Keratinocyte (primary cell): ENCODE data around the gene GJD2.

ENCODE experiments used
- CTCF ChIP-seq, 3 experiments: IDR thresholded peaks in 1 of 3; conservative IDR thresholded peaks in 1 of 3; optimal IDR thresholded peaks in 1 of 3; 2 replicates in 2 of 3; 3 replicates in 1 of 3; pipeline versions ENCODE3 to v1.5.1; 2011; ENCODE audit warnings: low read length in 3 of 3, mild to moderate bottlenecking in 3 of 3, moderate library complexity in 2 of 3, control low read depth in 1 of 3, inconsistent platforms in 1 of 3; ENCODE audit not compliant: insufficient read depth in 2 of 3; ENCODE audit errors: extremely low read depth in 1 of 3
- EZH2 ChIP-seq: IDR thresholded peaks from one replicate; pipeline ENCODE4 v1.6.1; 2012; ENCODE audit warnings: inconsistent platforms, mild to moderate bottlenecking, low read length, moderate library complexity

DNA sequence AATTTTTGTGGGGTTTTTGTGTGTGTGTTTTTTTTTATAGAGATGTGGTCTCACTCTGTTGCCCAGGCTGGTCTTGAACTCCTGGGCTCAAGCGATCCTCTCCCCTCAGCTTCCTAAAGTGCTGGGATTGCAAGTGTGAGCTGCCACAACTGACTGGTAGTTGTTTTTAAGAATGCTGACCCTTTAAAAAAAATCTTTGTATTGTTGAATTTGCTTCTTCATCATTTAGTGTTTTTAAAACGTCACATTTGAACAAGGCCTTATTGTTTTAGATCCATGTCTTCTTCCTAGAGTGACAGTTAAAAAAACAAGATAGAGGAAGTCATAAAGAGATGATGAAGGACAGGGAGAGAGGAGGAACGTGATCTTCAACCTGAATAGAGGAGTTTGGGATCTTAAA is 24.1 kb downstream of the GJD2 start:
- TF ChIP-seq CTCF (optimal IDR thresholded peaks at IDR 0.05 in 1 of 3, IDR thresholded peaks at IDR 0.05 in 1 of 3, conservative IDR thresholded peaks at IDR 0.05 in 1 of 3; ENCODE audit: extremely low read depth in 1 of 3, insufficient read depth in 2 of 3, low read length in 3 of 3) (no peak), EZH2 (no peak)
